ENCODE data around the gene TMEM201.
"Not testable (repeated sequence)": the region's sequence is repeated elsewhere in the genome, so short reads cannot be mapped to it uniquely, and the experiment has no call there.

- not testable (repeated sequence) for TF ChIP-seq POLR2A, CTCF (IDR thresholded peaks at IDR 0.05)
These were observed 17.7 kb upstream of the TMEM201 start for GRCh38 chr1:9570886-9571529.

All from ovary (tissue), 3 donors.